Testis (tissue), 2 donors: ENCODE data around the gene C5orf52.

Experiments used
- CTCF ChIP-seq, 3 experiments: fragments of 450-650 bp in 2 of 3; fragments of 200-600 bp in 1 of 3; sonication (generic) in 1 of 3; IDR thresholded peaks; one replicate each; pipeline ENCODE4 v1.5.1; 2016 to 2019; ENCODE audit warnings: antibody characterized with exemption in 3 of 3, mild to moderate bottlenecking in 2 of 3, moderate library complexity in 1 of 3
- POLR2A ChIP-seq: fragments of 450-650 bp; IDR thresholded peaks from one replicate; pipeline ENCODE4 v1.6.1; 2017; ENCODE audit warnings: antibody characterized with exemption, mild to moderate bottlenecking, moderate library complexity

- TF ChIP-seq CTCF (IDR thresholded peaks at IDR 0.05) (no peak), POLR2A (no peak)
Observed at GRCh38 chr5:157630341-157630740, 41.0 kb upstream of the C5orf52 start.
